Measurements from ENCODE around the gene GPRASP3. TPM values are rescaled to one million over a fixed set of nuclear protein-coding genes. Genes with fewer than 3 reads are reported as not detected.

Gene GPRASP3
- total and polyA plus RNA-seq, 8 donors, result 0.45 to 7.3 (median 0.93) TPM

- intact Hi-C loops (cut with DNase I; ENCODE audit: low total_unique reads), result no loop called here
- WGBS, 5 donors, result 59 to 100% (median 89%) methylated on average over 1 of the region's 1 CpG
Measured at GRCh38 chrX:102744307-102744706, 23.8 kb downstream of the GPRASP3 start.

GRCh38 chrX:102745513-102745856 lies 24.9 kb downstream of the GPRASP3 start:
- DNase-seq, result no peak
- intact Hi-C loops (cut with DNase I; ENCODE audit: low total_unique reads), result no loop called here
- WGBS, 5 donors, result 26 to 50% (median 31%) methylated on average over 4 to 14 of the region's 14 CpGs; no CpG with 5 or more reads in 1 of the 5 donors
- no peak for TF ChIP-seq POLR2AphosphoS5 (IDR thresholded peaks at IDR 0.05)
- no peak for TF ChIP-seq EP300 (IDR thresholded peaks at IDR 0.05)
- TF ChIP-seq POLR2A (IDR thresholded peaks at IDR 0.05), result no peak
- no peak for TF ChIP-seq CTCF (IDR thresholded peaks at IDR 0.05)
- H3K4me1 ChIP-seq, result peaks cover 0 to 5% (median 2%) of the 10 kb centered on the region in 4 donors
- peaks cover 0 to 5% (median 0%) of the 10 kb centered on the region in 3 donors for H3K27me3 ChIP-seq
- H3K27ac ChIP-seq, result no peak overlapping the region
- no peaks in the 10 kb centered on the region for H3K9me3 ChIP-seq
- peak overlapping the region; percentile 51 to 59 (median 54) for H3K4me3 ChIP-seq
- no peaks in the 10 kb centered on the region for H3K36me3 ChIP-seq

More at GRCh38 chrX:102744307-102744706, 23.8 kb downstream of the GPRASP3 start:
- no peaks in the 10 kb centered on the region for H3K9me3 ChIP-seq
- peaks cover 0 to 5% (median 2%) of the 10 kb centered on the region in 4 donors for H3K4me1 ChIP-seq
- H3K36me3 ChIP-seq, result no peaks in the 10 kb centered on the region
- no peak overlapping the region for H3K4me3 ChIP-seq
- H3K27ac ChIP-seq, result no peak overlapping the region
- peaks cover 0 to 5% (median 0%) of the 10 kb centered on the region in 3 donors for H3K27me3 ChIP-seq
- no peak for DNase-seq
- TF ChIP-seq CTCF (IDR thresholded peaks at IDR 0.05) (no peak), POLR2A (IDR thresholded peaks at IDR 0.05) (no peak), POLR2AphosphoS5 (IDR thresholded peaks at IDR 0.05) (no peak), EP300 (IDR thresholded peaks at IDR 0.05) (no peak)

GRCh38 chrX:102745857-102746584 lies 25.5 kb downstream of the GPRASP3 start:
- DNase-seq, result peak; percentile 34 to 72
- H3K27me3 ChIP-seq, result peaks cover 0 to 5% (median 0%) of the 10 kb centered on the region in 3 donors
- H3K4me3 ChIP-seq, result peak overlapping the region; percentile 51 to 59 (median 54)
- no peaks in the 10 kb centered on the region for H3K9me3 ChIP-seq
- peak overlapping the region in 1 of 5 donors; percentile 61 for H3K27ac ChIP-seq
- 0 to 33% (median 11%) methylated on average over 8 to 61 of the region's 61 CpGs for WGBS, 5 donors
- intact Hi-C loops (cut with DNase I; ENCODE audit: low total_unique reads), result no loop called here
- no peaks in the 10 kb centered on the region for H3K36me3 ChIP-seq
- H3K4me1 ChIP-seq, result peaks cover 0 to 5% (median 2%) of the 10 kb centered on the region in 4 donors
- TF ChIP-seq POLR2AphosphoS5 (IDR thresholded peaks at IDR 0.05) (no peak), CTCF (IDR thresholded peaks at IDR 0.05) (no peak), EP300 (IDR thresholded peaks at IDR 0.05) (no peak), POLR2A (IDR thresholded peaks at IDR 0.05) (no peak)

GRCh38 chrX:102765217-102765616 lies 44.7 kb downstream of the GPRASP3 start:
- Histone ChIP-seq H3K27ac (peak overlapping the region in 3 of 5 donors; percentile 17 to 53 (median 45)), H3K36me3 (no peaks in the 10 kb centered on the region), H3K27me3 (peaks cover 0 to 6% (median 0%) of the 10 kb centered on the region in 3 donors), H3K4me1 (peaks cover 0 to 8% (median 3%) of the 10 kb centered on the region in 4 donors), H3K4me3 (no peak overlapping the region), H3K9me3 (no peaks in the 10 kb centered on the region)
- intact Hi-C loops (cut with DNase I; ENCODE audit: low total_unique reads), result no loop called here
- TF ChIP-seq POLR2AphosphoS5 (IDR thresholded peaks at IDR 0.05) (peak in 1 of 3 donors; percentile 32), POLR2A (IDR thresholded peaks at IDR 0.05) (no peak)
- whole genome bisulfite sequencing, 5 donors, result 21 to 41% (median 30%) methylated on average over 2 of the region's 2 CpGs
- peak in 1 of 2 donors; percentile 7 for DNase-seq
